Measurements from ENCODE around the gene DNAJC21.

DNAJC21 gene

GRCh38 chr5:34929134-34929719, at the start of gene DNAJC21:
Gene DNAJC21, plus strand, starts transcription at chr5:34929559. Its CDS starts 261 bp downstream, at chr5:34929820.
- DNase-seq (ENCODE audit: low read depth) = peak; percentile 97
- peak within 1 kb of the TSS; percentile 80 for H3K4me3 ChIP-seq (ENCODE audit: low read depth, low read length)
- no peak for TF ChIP-seq CTCF (conservative IDR thresholded peaks at IDR 0.05; ENCODE audit: low read depth, low read length)

- no peak for TF ChIP-seq CTCF (conservative IDR thresholded peaks at IDR 0.05; ENCODE audit: low read depth, low read length)
- no peak for DNase-seq (ENCODE audit: low read depth)
- no peak overlapping the region for H3K4me3 ChIP-seq (ENCODE audit: low read depth, low read length)
Observed at GRCh38 chr5:34881246-34881645, 48.1 kb upstream of the DNAJC21 start.

- DNase-seq (ENCODE audit: low read depth) = no peak
- no peak for TF ChIP-seq CTCF (conservative IDR thresholded peaks at IDR 0.05; ENCODE audit: low read depth, low read length)
- H3K4me3 ChIP-seq (ENCODE audit: low read depth, low read length) = no peak overlapping the region
Observed at GRCh38 chr5:34886392-34887119, 42.8 kb upstream of the DNAJC21 start.

- H3K4me3 ChIP-seq (ENCODE audit: low read depth, low read length) = no peak overlapping the region
- no peak for TF ChIP-seq CTCF (conservative IDR thresholded peaks at IDR 0.05; ENCODE audit: low read depth, low read length)
- no peak for DNase-seq (ENCODE audit: low read depth)
Observed at GRCh38 chr5:34889394-34889793, 40.0 kb upstream of the DNAJC21 start.

GRCh38 chr5:34891981-34892380, 37.4 kb upstream of the DNAJC21 start:
- DNase-seq (ENCODE audit: low read depth) = peak; percentile 79
- no peak for TF ChIP-seq CTCF (conservative IDR thresholded peaks at IDR 0.05; ENCODE audit: low read depth, low read length)
- H3K4me3 ChIP-seq (ENCODE audit: low read depth, low read length) = no peak overlapping the region

GRCh38 chr5:34892414-34892813, 36.9 kb upstream of the DNAJC21 start:
- no peak overlapping the region for H3K4me3 ChIP-seq (ENCODE audit: low read depth, low read length)
- TF ChIP-seq CTCF (conservative IDR thresholded peaks at IDR 0.05; ENCODE audit: low read depth, low read length) = no peak
- no peak for DNase-seq (ENCODE audit: low read depth)

GRCh38 chr5:34894716-34895115, 34.6 kb upstream of the DNAJC21 start:
- no peak for DNase-seq (ENCODE audit: low read depth)
- no peak overlapping the region for H3K4me3 ChIP-seq (ENCODE audit: low read depth, low read length)
- TF ChIP-seq CTCF (conservative IDR thresholded peaks at IDR 0.05; ENCODE audit: low read depth, low read length) = no peak

Measured in choroid plexus epithelial cell (primary cell).